Lower leg skin (tissue), 3 donors: ENCODE measurements around the gene ADM5.

Experiments used
- CTCF ChIP-seq, 3 donors: fragments of 450-650 bp; IDR thresholded peaks; one replicate each; pipeline ENCODE4 v1.5.1; 2016; ENCODE audit warnings: antibody characterized with exemption in 3 of 3, mild to moderate bottlenecking in 3 of 3, moderate library complexity in 2 of 3
- POLR2A ChIP-seq, 2 donors: fragments of 450-650 bp; IDR thresholded peaks; one replicate each; pipeline ENCODE4 v1.6.1; 2016 to 2017; ENCODE audit warnings: antibody characterized with exemption in 2 of 2, mild to moderate bottlenecking in 1 of 2, moderate library complexity in 1 of 2

- TF ChIP-seq CTCF (IDR thresholded peaks at IDR 0.05) (no peak), POLR2A (IDR thresholded peaks at IDR 0.05) (no peak)
Measured at GRCh38 chr19:49654581-49654980, 34.8 kb upstream of the ADM5 start.
